ENCODE data around the gene DENND1A. TPM values are rescaled to one million over a fixed set of nuclear protein-coding genes. Genes with fewer than 3 reads are reported as not detected.

The DENND1A gene
- total RNA-seq, 1 donor from 2014 or later, result 48.1 TPM

DNA sequence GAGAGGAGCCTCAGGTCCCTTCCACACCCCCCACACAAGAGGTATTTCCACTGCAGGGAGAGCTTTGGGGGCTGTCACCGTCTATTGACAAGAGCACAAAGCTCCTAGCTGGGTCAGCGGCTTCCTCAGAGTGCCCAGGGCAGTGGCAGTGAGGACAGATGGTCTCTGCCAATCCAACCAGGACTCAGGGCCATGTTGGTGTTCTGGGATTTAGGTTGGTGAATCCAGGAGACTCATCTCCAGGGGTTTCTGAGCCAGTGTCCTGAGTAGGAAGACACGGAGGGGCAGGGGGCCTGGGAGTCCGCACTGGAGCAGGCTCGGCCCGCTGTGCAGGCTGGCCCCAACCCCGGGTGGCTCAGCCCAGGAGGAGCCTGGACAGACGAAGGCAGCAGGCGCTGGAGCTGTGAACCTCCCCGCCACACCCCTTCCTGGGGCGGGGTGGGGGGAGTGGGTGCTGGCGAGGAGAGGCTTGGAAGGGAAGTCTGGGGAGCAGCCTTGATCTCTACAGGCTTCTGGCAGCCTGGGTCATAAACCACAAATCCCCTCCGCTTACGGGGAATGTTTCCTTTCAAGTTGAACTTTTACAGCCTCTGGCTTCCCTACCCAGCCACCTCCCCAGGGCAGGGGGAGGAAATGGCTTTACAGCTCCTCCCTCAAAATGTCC, 554.3 kb downstream of the DENND1A start:
- H3K9ac ChIP-seq, result no peak overlapping the region
- Mint-ChIP-seq H3K27me3 (ENCODE audit: insufficient read depth, low read depth) (peaks cover 19% of the 10 kb centered on the region), H3K36me3 (peaks cover 17% of the 10 kb centered on the region), H3K27ac (no peak overlapping the region), H3K4me1 (peaks cover 50% of the 10 kb centered on the region), H3K9me3 (no peaks in the 10 kb centered on the region), H3K4me3 (peak overlapping the region; percentile 60)
- no peaks in the 10 kb centered on the region for H3K36me3 ChIP-seq
- H3K4me2 ChIP-seq, result no peak overlapping the region
- TF ChIP-seq EZH2phosphoT487 (IDR thresholded peaks at IDR 0.05), result no peak
- no peak for TF ChIP-seq EZH2 (IDR thresholded peaks at IDR 0.05)
- TF ChIP-seq, protein P1, sequence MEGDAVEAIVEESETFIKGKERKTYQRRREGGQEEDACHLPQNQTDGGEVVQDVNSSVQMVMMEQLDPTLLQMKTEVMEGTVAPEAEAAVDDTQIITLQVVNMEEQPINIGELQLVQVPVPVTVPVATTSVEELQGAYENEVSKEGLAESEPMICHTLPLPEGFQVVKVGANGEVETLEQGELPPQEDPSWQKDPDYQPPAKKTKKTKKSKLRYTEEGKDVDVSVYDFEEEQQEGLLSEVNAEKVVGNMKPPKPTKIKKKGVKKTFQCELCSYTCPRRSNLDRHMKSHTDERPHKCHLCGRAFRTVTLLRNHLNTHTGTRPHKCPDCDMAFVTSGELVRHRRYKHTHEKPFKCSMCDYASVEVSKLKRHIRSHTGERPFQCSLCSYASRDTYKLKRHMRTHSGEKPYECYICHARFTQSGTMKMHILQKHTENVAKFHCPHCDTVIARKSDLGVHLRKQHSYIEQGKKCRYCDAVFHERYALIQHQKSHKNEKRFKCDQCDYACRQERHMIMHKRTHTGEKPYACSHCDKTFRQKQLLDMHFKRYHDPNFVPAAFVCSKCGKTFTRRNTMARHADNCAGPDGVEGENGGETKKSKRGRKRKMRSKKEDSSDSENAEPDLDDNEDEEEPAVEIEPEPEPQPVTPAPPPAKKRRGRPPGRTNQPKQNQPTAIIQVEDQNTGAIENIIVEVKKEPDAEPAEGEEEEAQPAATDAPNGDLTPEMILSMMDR (IDR thresholded peaks at IDR 0.05), result no peak
- H3K4me1 ChIP-seq, result peaks cover 24% of the 10 kb centered on the region
- H3K27me3 ChIP-seq, result peaks cover 13% of the 10 kb centered on the region
- no peaks in the 10 kb centered on the region for H3K79me2 ChIP-seq (ENCODE audit: low read depth)
- H3F3A ChIP-seq (ENCODE audit: low read depth), result peaks cover 21% of the 10 kb centered on the region
- no peaks in the 10 kb centered on the region for H3K9me3 ChIP-seq (ENCODE audit: low read depth)
- peaks cover 44% of the 10 kb centered on the region for H4K20me1 ChIP-seq (ENCODE audit: low read depth)
- H3K4me3 ChIP-seq, result no peak overlapping the region
- peak overlapping the region; percentile 33 for H3K27ac ChIP-seq
- H2AFZ ChIP-seq (replicated peaks), result no peak overlapping the region
- DNase-seq (ENCODE audit: low spot score), result no peak

DNA sequence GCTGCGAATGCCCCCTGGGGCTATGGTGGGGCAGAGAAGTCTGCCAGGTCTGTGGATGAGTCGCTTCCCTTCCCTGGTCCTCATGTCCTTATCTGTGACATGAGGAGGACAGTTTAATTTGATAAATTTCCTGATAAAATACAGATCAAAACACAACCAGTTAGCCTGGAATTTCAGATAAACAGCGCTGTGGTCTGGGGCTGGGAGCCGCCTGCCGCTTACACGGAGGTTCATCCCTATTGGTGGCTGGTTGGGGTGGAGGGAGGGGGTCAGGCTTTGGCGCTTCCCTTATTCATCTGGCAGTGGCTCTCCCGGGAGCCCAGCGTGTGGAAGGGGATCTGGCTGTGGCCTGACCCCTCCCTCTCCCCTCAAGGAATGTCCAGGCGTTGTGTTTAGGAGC, 556.0 kb downstream of the DENND1A start:
- Histone ChIP-seq H4K20me1 (ENCODE audit: low read depth) (peaks cover 49% of the 10 kb centered on the region), H3K36me3 (no peaks in the 10 kb centered on the region), H3K4me1 (peaks cover 24% of the 10 kb centered on the region), H3K79me2 (ENCODE audit: low read depth) (no peaks in the 10 kb centered on the region), H3K4me3 (no peak overlapping the region), H3K27me3 (peaks cover 13% of the 10 kb centered on the region), H3K27ac (no peak overlapping the region), H3K4me2 (peak overlapping the region; percentile 63), H3K9me3 (ENCODE audit: low read depth) (no peaks in the 10 kb centered on the region), H3F3A (ENCODE audit: low read depth) (peaks cover 21% of the 10 kb centered on the region), H2AFZ (replicated peaks) (no peak overlapping the region), H3K9ac (no peak overlapping the region)
- Mint-ChIP-seq H3K27ac (peak overlapping the region; percentile 89), H3K9me3 (no peaks in the 10 kb centered on the region), H3K27me3 (ENCODE audit: insufficient read depth, low read depth) (peaks cover 19% of the 10 kb centered on the region), H3K4me1 (peaks cover 48% of the 10 kb centered on the region), H3K36me3 (peaks cover 25% of the 10 kb centered on the region), H3K4me3 (peak overlapping the region; percentile 53)
- peak; percentile 95 for DNase-seq (ENCODE audit: low spot score)
- TF ChIP-seq, protein P1 (IDR thresholded peaks at IDR 0.05), result no peak
- TF ChIP-seq EZH2phosphoT487 (IDR thresholded peaks at IDR 0.05) (no peak), EZH2 (IDR thresholded peaks at IDR 0.05) (no peak)

DNA sequence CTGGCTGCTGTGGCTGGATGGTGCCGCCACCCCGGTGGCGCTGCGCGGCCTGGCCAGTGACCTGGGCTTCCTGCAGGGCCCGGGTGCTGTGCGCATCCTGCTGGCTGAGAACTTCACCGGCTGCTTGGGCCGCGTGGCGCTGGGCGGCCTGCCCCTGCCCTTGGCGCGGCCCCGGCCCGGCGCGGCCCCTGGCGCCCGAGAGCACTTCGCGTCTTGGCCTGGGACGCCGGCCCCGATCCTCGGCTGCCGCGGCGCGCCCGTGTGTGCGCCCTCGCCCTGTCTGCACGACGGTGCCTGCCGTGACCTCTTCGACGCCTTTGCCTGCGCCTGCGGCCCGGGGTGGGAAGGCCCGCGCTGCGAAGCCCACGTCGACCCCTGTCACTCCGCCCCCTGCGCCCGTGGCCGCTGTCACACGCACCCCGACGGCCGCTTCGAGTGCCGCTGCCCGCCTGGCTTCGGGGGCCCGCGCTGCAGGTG, 556.4 kb downstream of the DENND1A start:
- Mint-ChIP-seq H3K9me3 (no peaks in the 10 kb centered on the region), H3K36me3 (peaks cover 25% of the 10 kb centered on the region), H3K4me1 (peaks cover 48% of the 10 kb centered on the region), H3K27me3 (ENCODE audit: insufficient read depth, low read depth) (peaks cover 18% of the 10 kb centered on the region), H3K27ac (no peak overlapping the region), H3K4me3 (no peak overlapping the region)
- H4K20me1 ChIP-seq (ENCODE audit: low read depth), result peaks cover 51% of the 10 kb centered on the region
- no peak overlapping the region for H3K4me3 ChIP-seq
- H3K9ac ChIP-seq, result no peak overlapping the region
- DNase-seq (ENCODE audit: low spot score), result no peak
- H3K4me1 ChIP-seq, result peaks cover 24% of the 10 kb centered on the region
- H3K4me2 ChIP-seq, result peak overlapping the region; percentile 63
- peaks cover 13% of the 10 kb centered on the region for H3K27me3 ChIP-seq
- no peaks in the 10 kb centered on the region for H3K36me3 ChIP-seq
- H2AFZ ChIP-seq (replicated peaks), result no peak overlapping the region
- TF ChIP-seq EZH2 (IDR thresholded peaks at IDR 0.05) (no peak), EZH2phosphoT487 (IDR thresholded peaks at IDR 0.05) (no peak)
- TF ChIP-seq, protein P1 (IDR thresholded peaks at IDR 0.05), result no peak
- no peaks in the 10 kb centered on the region for H3K79me2 ChIP-seq (ENCODE audit: low read depth)
- H3K27ac ChIP-seq, result no peak overlapping the region
- H3F3A ChIP-seq (ENCODE audit: low read depth), result peaks cover 21% of the 10 kb centered on the region
- no peaks in the 10 kb centered on the region for H3K9me3 ChIP-seq (ENCODE audit: low read depth)
